Lung (tissue), 12 donors: ENCODE data around the gene PROCA1. TPM values are rescaled to one million over a fixed set of nuclear protein-coding genes. Genes with fewer than 3 reads are reported as not detected.

Experiments used
- ATAC-seq: fragments of 200-7000 bp; cut with Tn5 transposase; one replicate; pipeline ENCODE4 v1.9.1; 2020; ENCODE audit warnings: moderate number of reproducible peaks; ENCODE audit not compliant: insufficient read depth, low FRiP score
- DNase-seq, 3 donors: peaks; one replicate each; pipeline ENCODE4 v3.0.0-alpha.2; 2013 to 2017
- H3K27ac ChIP-seq, 2 donors: one replicate each; pipeline ENCODE4 v1.5.1; 2013; ENCODE audit warnings: mild to moderate bottlenecking in 2 of 2, moderate library complexity in 2 of 2, control low read depth in 1 of 2, inconsistent platforms in 1 of 2, low read depth in 1 of 2, low read length in 1 of 2
- H3K27me3 ChIP-seq, 3 donors: one replicate each; pipeline ENCODE4 v1.5.1; 2013; ENCODE audit warnings: low read length in 2 of 3; ENCODE audit not compliant: control insufficient read depth in 3 of 3, insufficient read depth in 3 of 3
- H3K36me3 ChIP-seq, 4 donors: one replicate each; pipeline ENCODE4 v1.5.1; 2013; ENCODE audit warnings: low read length in 4 of 4, mild to moderate bottlenecking in 1 of 4, moderate library complexity in 1 of 4; ENCODE audit not compliant: control insufficient read depth in 4 of 4, insufficient read depth in 4 of 4
- H3K4me1 ChIP-seq, 5 donors: one replicate each; pipeline ENCODE4 v1.5.1; 2013; ENCODE audit warnings: low read length in 5 of 5, mild to moderate bottlenecking in 2 of 5, moderate library complexity in 1 of 5; ENCODE audit not compliant: control insufficient read depth in 5 of 5, insufficient read depth in 5 of 5
- H3K4me3 ChIP-seq: one replicate; pipeline ENCODE4 v1.5.1; 2013; ENCODE audit warnings: mild to moderate bottlenecking, control low read depth, moderate library complexity
- H3K9ac ChIP-seq, 2 donors: one replicate each; pipeline ENCODE4 v1.5.1; 2013; ENCODE audit warnings: low read length in 2 of 2, control low read depth in 1 of 2; ENCODE audit not compliant: insufficient read depth in 1 of 2
- H3K9me3 ChIP-seq, 4 donors: one replicate each; pipeline ENCODE4 v1.5.1; 2013; ENCODE audit warnings: low read length in 3 of 4, mild to moderate bottlenecking in 1 of 4, moderate library complexity in 1 of 4; ENCODE audit not compliant: control insufficient read depth in 4 of 4, insufficient read depth in 3 of 4
- CTCF ChIP-seq: IDR thresholded peaks from 2 replicates; pipeline ENCODE4 v1.5.1; 2012; ENCODE audit warnings: mild to moderate bottlenecking; ENCODE audit errors: control extremely low read depth, extremely low read depth
- WGBS, 2 donors: extraction: QIAGEN DNeasy Blood & Tissue Kit; methylation state at CpG; one replicate each; pipeline ENCODE4 v1.1.7; 2013; 5-methylcytosine and 5-hydroxymethylcytosine counted together
- polyA plus RNA-seq, 2 donors: library from polyadenylated mRNA; stranded (reverse); fragments of 200-250 nt; gene quantifications; one replicate each; pipeline ENCODE4 v1.2.1, GENCODE V29; 2013
- total RNA-seq, 2 donors: library from RNA; depleted of rRNA in 1 of 2; stranded (reverse); fragments of >200 nt in 1 of 2; gene quantifications; one replicate each; pipeline ENCODE4 v1.2.1, GENCODE V29; 2014 to 2021
- donor health status: control.
- donor health status: control.
- donor health status: Bipolar disorder and iron deficiency.
- donor health status: healthy.
- donor health status: DM: yes; HTN: yes; CAD: no.

Gene PROCA1
- total and polyA plus RNA-seq, 4 donors = 1.2 to 3.7 (median 2.7) TPM

GRCh38 chr17:28712032-28712704 is 480 bp upstream of the PROCA1 start:
- H3K9ac ChIP-seq = no peak overlapping the region
- no peaks in the 10 kb centered on the region for H3K27me3 ChIP-seq
- DNase-seq (peak; percentile 33 to 46 (median 33)), ATAC-seq (peak; percentile 19)
- peaks cover 0 to 31% (median 11%) of the 10 kb centered on the region in 4 donors for H3K36me3 ChIP-seq
- peak overlapping the region in 1 of 2 donors; percentile 90 for H3K27ac ChIP-seq
- TF ChIP-seq CTCF = no peak
- H3K4me1 ChIP-seq = peaks cover 0 to 31% (median 6%) of the 10 kb centered on the region in 5 donors
- H3K4me3 ChIP-seq = no peak overlapping the region
- WGBS, 2 donors = 15 to 35% methylated on average over 34 of the region's 34 CpGs
- no peaks in the 10 kb centered on the region for H3K9me3 ChIP-seq

- H3K36me3 ChIP-seq = peaks cover 0 to 29% (median 12%) of the 10 kb centered on the region in 4 donors
These were observed 596 bp downstream of the PROCA1 start for GRCh38 chr17:28710861-28711722.

GRCh38 chr17:28707339-28707720 is 4.4 kb downstream of the PROCA1 start:
- Histone ChIP-seq H3K27me3 (no peaks in the 10 kb centered on the region), H3K9me3 (no peaks in the 10 kb centered on the region), H3K4me1 (peaks cover 0 to 12% (median 0%) of the 10 kb centered on the region in 5 donors), H3K27ac (no peak overlapping the region), H3K4me3 (no peak overlapping the region), H3K36me3 (peaks cover 5 to 25% (median 9%) of the 10 kb centered on the region in 4 donors), H3K9ac (no peak overlapping the region)
- 89 to 96% methylated on average over 2 of the region's 2 CpGs for WGBS, 2 donors
- no peak for TF ChIP-seq CTCF
- no peak for ATAC-seq
- no peak for DNase-seq

More at GRCh38 chr17:28710861-28711722, 596 bp downstream of the PROCA1 start:
- DNase-seq (peak; percentile 97 to 98 (median 98)), ATAC-seq (peak; percentile 97)
- 0% methylated on average over 60 to 74 of the region's 74 CpGs for WGBS, 2 donors
- no peaks in the 10 kb centered on the region for H3K9me3 ChIP-seq
- H3K4me1 ChIP-seq = peaks cover 0 to 23% (median 5%) of the 10 kb centered on the region in 5 donors
- peak overlapping the region; percentile 25 to 89 for H3K9ac ChIP-seq
- no peak for TF ChIP-seq CTCF
- H3K4me3 ChIP-seq = peak overlapping the region; percentile 57
- H3K27ac ChIP-seq = peak overlapping the region; percentile 84 to 90
- H3K27me3 ChIP-seq = no peaks in the 10 kb centered on the region
